Body of pancreas (tissue), 4 donors: Measurements from ENCODE around the gene SMTNL2.
"Not testable (repeated sequence)": the region's sequence is repeated elsewhere in the genome, so short reads cannot be mapped to it uniquely, and the experiment has no call there.

Source experiments
- CTCF ChIP-seq, 7 experiments: fragments of 450-650 bp in 4 of 7; fragments of 200-600 bp in 3 of 7; sonication (generic) in 3 of 7; IDR thresholded peaks; one replicate each; pipeline ENCODE4 v1.5.1; 2016 to 2019; ENCODE audit warnings: antibody characterized with exemption in 7 of 7
- POLR2A ChIP-seq, 3 donors: fragments of 450-650 bp; IDR thresholded peaks; one replicate each; pipeline ENCODE4 v1.6.1; 2016; ENCODE audit warnings: antibody characterized with exemption in 3 of 3, mild to moderate bottlenecking in 2 of 3

- TF ChIP-seq CTCF, POLR2A (IDR thresholded peaks at IDR 0.05): not testable (repeated sequence)
Observed at GRCh38 chr17:4624451-4624911, 40.2 kb downstream of the SMTNL2 start.
